Heart right ventricle (tissue), 16 donors: ENCODE data around the gene MAP7. TPM values are rescaled to one million over a fixed set of nuclear protein-coding genes. Genes with fewer than 3 reads are reported as not detected.
A peak's percentile ranks its signal among the peaks of the same experiment; 100 is the strongest.

Experiments used
- ATAC-seq, 8 donors: fragments of 200-7000 bp; cut with Tn5 transposase; one replicate each; pipeline ENCODE4 v1.9.1; 2020; ENCODE audit warnings: mild to moderate bottlenecking in 8 of 8, moderate library complexity in 8 of 8, moderate number of reproducible peaks in 1 of 8
- DNase-seq, 2 donors: peaks; one replicate each; pipeline ENCODE4 v3.0.0-alpha.2; 2020
- H3K27ac ChIP-seq, 10 donors: fragments of 200-600 bp; sonication (generic) in 2 of 10; one replicate each; pipeline versions ENCODE4 v1.5.0 to v1.8.0; 2020 to 2022; ENCODE audit warnings: mild to moderate bottlenecking in 3 of 10
- H3K27me3 ChIP-seq, 7 donors: fragments of 200-600 bp; one replicate each; pipeline ENCODE4 v1.8.0; 2021 to 2022; ENCODE audit warnings: mild to moderate bottlenecking in 2 of 7
- H3K36me3 ChIP-seq, 9 donors: fragments of 200-600 bp; sonication (generic) in 1 of 9; one replicate each; pipeline versions ENCODE4 v1.5.0 to v1.8.0; 2020 to 2022; ENCODE audit warnings: mild to moderate bottlenecking in 2 of 9
- H3K4me1 ChIP-seq, 9 donors: fragments of 200-600 bp; sonication (generic) in 1 of 9; one replicate each; pipeline versions ENCODE4 v1.5.0 to v1.8.0; 2020 to 2022; ENCODE audit warnings: mild to moderate bottlenecking in 4 of 9
- H3K4me3 ChIP-seq, 10 donors: fragments of 200-600 bp; sonication (generic) in 2 of 10; one replicate each; pipeline versions ENCODE4 v1.5.0 to v1.8.0; 2020 to 2022; ENCODE audit warnings: mild to moderate bottlenecking in 7 of 10, moderate library complexity in 2 of 10
- H3K9me3 ChIP-seq, 11 donors: fragments of 200-600 bp in 10 of 11; sonication (generic) in 2 of 11; one replicate each; pipeline versions ENCODE4 v1.5.0 to v1.8.0; 2013 to 2022; ENCODE audit warnings: mild to moderate bottlenecking in 2 of 11, control low read depth in 1 of 11, moderate library complexity in 1 of 11
- CTCF ChIP-seq, 9 donors: fragments of 200-600 bp; sonication (generic) in 2 of 9; IDR thresholded peaks; one replicate each; pipeline versions ENCODE4 v1.5.0 to v1.8.0; 2021 to 2022; ENCODE audit warnings: antibody characterized with exemption in 9 of 9, mild to moderate bottlenecking in 5 of 9, moderate library complexity in 1 of 9
- WGBS, 2 donors: extraction: QIAGEN DNeasy Blood & Tissue Kit; methylation state at CpG; one replicate each; pipeline ENCODE4 v1.1.7; 2013; ENCODE audit warnings: inconsistent platforms in 1 of 2; 5-methylcytosine and 5-hydroxymethylcytosine counted together
- intact Hi-C, 10 donors: fragments of 100-400 bp; cut with DNase I; formaldehyde crosslinking; loops; one replicate each; pipeline versions ENCODE4 v1.11.1 to v1.14.2; 2022
- polyA plus RNA-seq, 2 donors: library from polyadenylated mRNA; stranded (reverse); fragments of 200-250 nt; gene quantifications; one replicate each; pipeline ENCODE4 v1.2.3, GENCODE V29; 2013
- total RNA-seq, 10 donors: library from RNA; stranded (reverse); fragmentation: NEBNext Ultra II Directional in 3 of 10; extraction: Animal tissue kit (Norgen Biotek cat#: 25700) in 3 of 10; gene quantifications; one replicate each; pipeline versions ENCODE4 v1.2.1 to v1.2.4, GENCODE V29; 2021 to 2023
- donor health status: Arrhythmogenic right ventricular cardiomyopathy.
- donor health status: ischemic (EF 13 %, LVEDD 7.1; RV severe dilation, severe dysfunction).
- donor health status: healthy with polysubstance abuse.
- donor health status: DM: no; HTN: yes; CAD: no.
- donor health status: DM: no; HTN: no; CAD: no.
- donor health status: ischemic (EF 25% LVEDD 6.9; RV normal size, moderate dysfunction).
- donor health status: ischemic (EF 25% LVEDD 5.7; RV mildly dilated, moderate dysfunction).
- donor health status: healthy.
- donor health status: DM: yes; HTN: yes; CAD: no.
- donor health status: Ischemic cardiomyopathy.
- donor health status: ischemic (EF 35%, LVEDD 5.7; RV mildly dilated, moderate dysfunction).
- donor health status: nonischemic (EF 11% LVEDD 7.7; RV severe dilation, severe dysfunction).
- donor health status: DM: yes; HTN: yes; CAD: no.
- donor health status: PGD.
- donor health status: ischemic (EF 29% LVEDD 5.4; RV normal size, mild dysfunction).
- donor health status: nonischemic (EF 23%, LVEDD 6.1; RV moderate dilation, normal function).

MAP7 gene
- total and polyA plus RNA-seq, 12 donors, result 0.48 to 4.1 (median 2.3) TPM

DNA sequence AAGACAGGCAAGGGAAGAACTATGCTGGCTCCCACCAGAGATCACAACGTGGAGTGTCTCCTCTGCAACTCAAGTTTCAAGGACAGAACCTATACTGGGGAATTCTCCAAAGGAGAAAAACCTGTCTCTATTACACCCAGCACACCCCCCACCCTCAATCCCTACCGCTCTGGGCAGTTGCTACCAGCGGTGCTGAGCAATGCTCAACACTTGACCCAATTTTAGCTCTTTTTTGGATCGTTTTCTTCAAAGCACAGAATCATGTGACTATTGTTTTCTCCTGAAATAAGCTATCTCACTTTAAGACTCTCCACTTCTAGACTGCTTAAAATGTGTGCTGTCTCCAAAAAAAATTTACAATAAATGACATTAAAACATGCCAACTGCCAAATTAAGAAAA lies 23.3 kb downstream of the MAP7 start:
- 47 to 56% methylated on average over 4 of the region's 4 CpGs for WGBS, 2 donors
- Histone ChIP-seq H3K9me3 (no peaks in the 10 kb centered on the region), H3K4me1 (peaks cover 0 to 14% (median 0%) of the 10 kb centered on the region in 9 donors)

GRCh38 chr6:136526196-136526930 lies 23.9 kb downstream of the MAP7 start:
- Histone ChIP-seq H3K4me1 (peaks cover 0 to 14% (median 0%) of the 10 kb centered on the region in 9 donors), H3K36me3 (no peaks in the 10 kb centered on the region), H3K4me3 (no peak overlapping the region), H3K27me3 (peaks cover 0 to 4% (median 0%) of the 10 kb centered on the region in 7 donors), H3K9me3 (no peaks in the 10 kb centered on the region), H3K27ac (no peak overlapping the region)
- intact Hi-C loops, result no loop called here
- ATAC-seq (peak; percentile 51 to 89 (median 78)), DNase-seq (peak; percentile 17 to 43)
- 28% methylated on average over 16 of the region's 16 CpGs for WGBS, 2 donors
- peak in 4 of 9 donors; percentile 31 to 45 (median 40) for TF ChIP-seq CTCF (IDR thresholded peaks at IDR 0.05)

More for the DNA sequence above, 23.3 kb downstream of the MAP7 start:
- H3K27ac ChIP-seq, result no peak overlapping the region
- DNase-seq, result no peak
- intact Hi-C loops, result no loop called here
- no peak overlapping the region for H3K4me3 ChIP-seq
- no peak for TF ChIP-seq CTCF (IDR thresholded peaks at IDR 0.05)
- H3K27me3 ChIP-seq, result peaks cover 0 to 4% (median 0%) of the 10 kb centered on the region in 7 donors
- H3K36me3 ChIP-seq, result no peaks in the 10 kb centered on the region
- peak in 1 of 8 donors; percentile 12 for ATAC-seq

DNA sequence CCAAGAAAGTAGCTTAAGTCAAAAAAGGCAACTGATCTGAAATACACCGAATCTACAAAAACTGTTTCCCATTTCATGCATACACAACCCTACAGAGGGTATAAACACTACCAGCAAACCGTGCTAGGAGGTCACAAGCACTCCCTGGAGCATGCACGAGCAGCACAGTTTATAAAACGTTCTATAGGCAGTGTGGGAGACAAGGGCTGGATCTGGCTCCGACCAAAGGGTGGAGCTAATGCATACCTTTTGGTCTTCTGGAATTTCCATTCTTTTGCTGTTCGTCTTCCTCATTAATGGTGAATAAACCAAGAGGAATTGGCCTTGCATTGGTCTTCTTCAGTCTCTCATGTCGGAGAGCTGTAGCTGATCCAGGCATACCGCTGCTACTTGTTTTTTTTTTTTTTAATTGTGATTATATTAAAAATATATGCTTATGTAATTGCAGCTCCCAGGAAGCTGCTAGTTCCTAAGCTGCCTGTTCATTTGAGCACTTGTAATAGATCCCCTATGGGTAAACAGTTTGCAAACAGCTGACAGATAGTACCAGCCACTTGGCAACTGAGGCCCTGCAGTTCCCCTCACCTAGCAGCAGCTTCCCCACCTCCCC lies 24.5 kb downstream of the MAP7 start:
- no peaks in the 10 kb centered on the region for H3K36me3 ChIP-seq
- no peak overlapping the region for H3K4me3 ChIP-seq
- DNase-seq, result no peak
- no peak for ATAC-seq
- intact Hi-C loops, result no loop called here
- no peak for TF ChIP-seq CTCF (IDR thresholded peaks at IDR 0.05)
- H3K27me3 ChIP-seq, result peaks cover 0 to 4% (median 0%) of the 10 kb centered on the region in 7 donors
- no peak overlapping the region for H3K27ac ChIP-seq
- WGBS, 2 donors, result 54 to 61% methylated on average over 8 of the region's 8 CpGs
- H3K4me1 ChIP-seq, result peaks cover 0 to 14% (median 0%) of the 10 kb centered on the region in 9 donors
- H3K9me3 ChIP-seq, result no peaks in the 10 kb centered on the region

- no peaks in the 10 kb centered on the region for H3K36me3 ChIP-seq
- intact Hi-C loops, result no loop called here
- H3K4me1 ChIP-seq, result peaks cover 0 to 14% (median 0%) of the 10 kb centered on the region in 9 donors
- no peak for TF ChIP-seq CTCF (IDR thresholded peaks at IDR 0.05)
- H3K4me3 ChIP-seq, result no peak overlapping the region
- peaks cover 0 to 4% (median 0%) of the 10 kb centered on the region in 7 donors for H3K27me3 ChIP-seq
- H3K9me3 ChIP-seq, result no peaks in the 10 kb centered on the region
- no peak overlapping the region for H3K27ac ChIP-seq
- 71% methylated on average over 2 of the region's 2 CpGs for WGBS, 2 donors
- no peak for DNase-seq
- ATAC-seq, result no peak
Observed at GRCh38 chr6:136524936-136525413, 25.2 kb downstream of the MAP7 start.
